HS-27A (cell line): ENCODE results near the gene TEKT5.
A peak's percentile ranks its signal among the peaks of the same experiment; 100 is the strongest.

ENCODE experiments used
- DNase-seq: peaks from one replicate; pipeline ENCODE4 v3.0.0-alpha.2; 2012; ENCODE audit warnings: low read depth, missing footprints

TEKT5 gene

DNA sequence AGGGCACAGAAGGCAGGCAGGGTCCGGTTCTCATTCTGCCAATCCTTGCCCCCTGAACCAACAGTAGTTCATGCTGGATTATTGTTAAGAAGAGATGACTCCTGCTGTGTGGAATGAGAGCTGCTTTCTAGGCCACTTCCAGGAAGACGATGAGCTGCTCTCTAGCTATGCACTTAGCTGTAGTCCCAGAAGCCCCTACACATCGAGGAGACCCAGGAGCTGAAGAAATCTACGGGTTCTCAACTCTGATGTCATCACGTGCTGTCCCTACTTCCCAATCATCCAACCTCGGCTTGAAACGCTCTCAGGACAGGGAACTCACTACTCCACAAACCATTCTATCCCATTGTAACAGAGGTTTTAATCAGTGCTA lies 85.3 kb downstream of the TEKT5 start:
- no peak for DNase-seq

DNA sequence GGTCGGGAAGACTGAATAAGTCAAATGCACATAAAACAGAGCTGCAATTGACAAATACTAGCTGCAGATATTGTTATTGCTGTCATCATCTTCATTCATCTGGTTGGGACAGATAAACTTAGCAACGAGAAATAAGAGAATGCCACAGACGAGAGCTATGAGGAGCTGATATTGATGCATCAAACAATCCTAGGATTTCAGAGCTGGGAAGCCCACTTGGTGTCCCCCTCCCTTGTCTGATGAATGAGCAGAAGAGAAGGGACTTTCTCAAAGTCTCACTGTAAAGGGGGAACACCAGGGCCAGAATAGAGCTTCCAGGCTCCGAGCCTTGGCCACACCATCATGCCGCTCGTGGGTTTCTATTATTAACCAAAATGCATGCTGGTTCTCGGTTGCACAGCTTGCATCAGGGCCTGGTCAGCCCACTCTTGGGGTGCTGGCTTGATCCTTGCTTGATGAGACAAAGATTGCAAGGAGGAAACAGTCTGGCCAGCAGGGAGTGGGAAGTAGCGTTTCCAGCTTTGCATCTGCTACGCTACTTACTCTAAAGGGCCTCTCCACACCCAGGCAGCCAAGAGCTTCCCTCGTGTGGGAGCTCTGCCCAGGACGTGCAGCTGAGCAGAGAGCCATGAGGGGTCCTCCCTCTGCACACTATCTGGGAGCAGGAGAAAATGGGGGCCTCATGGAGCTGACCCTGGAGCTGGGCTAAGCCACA lies 85.9 kb downstream of the TEKT5 start:
- DNase-seq = no peak

DNA sequence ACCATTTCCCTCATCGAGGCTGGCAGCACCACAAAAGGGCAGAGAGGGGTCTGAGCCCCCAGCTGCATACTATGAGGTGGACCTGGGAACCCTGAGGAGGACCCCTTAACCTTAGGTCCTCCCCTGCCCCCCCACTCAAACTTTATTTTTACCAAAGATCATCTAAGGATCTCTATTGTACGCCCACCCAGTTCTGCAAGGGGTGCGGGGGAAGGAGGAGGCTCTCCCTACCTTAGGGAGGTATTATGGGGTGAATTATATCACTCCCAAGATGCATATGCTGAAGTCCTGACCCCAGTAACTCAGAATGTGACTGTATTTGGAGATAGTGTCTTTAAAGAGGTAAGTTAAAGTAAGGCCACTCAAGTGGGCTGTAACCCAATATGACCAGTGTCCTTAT lies 87.6 kb downstream of the TEKT5 start:
- DNase-seq = no peak

DNA sequence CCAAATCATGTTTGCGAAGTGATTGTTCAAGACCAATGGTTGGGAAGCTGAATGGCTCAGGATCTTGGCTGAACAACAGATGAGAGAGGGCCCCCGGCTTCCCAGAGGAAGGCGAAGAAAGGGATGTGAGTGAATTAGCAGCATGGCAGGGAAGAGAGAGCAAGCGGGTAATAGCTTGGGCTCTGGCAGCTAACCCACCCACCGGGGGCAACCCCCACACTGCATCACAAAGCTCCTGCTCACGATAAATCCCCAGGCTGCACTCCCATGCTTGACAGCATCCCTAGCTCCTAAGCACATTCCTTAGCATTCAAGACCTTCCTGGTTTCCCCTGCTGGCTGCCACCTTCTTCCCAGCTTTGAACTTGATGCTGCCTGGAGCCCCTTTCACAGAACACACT lies 88.1 kb downstream of the TEKT5 start:
- no peak for DNase-seq

DNA sequence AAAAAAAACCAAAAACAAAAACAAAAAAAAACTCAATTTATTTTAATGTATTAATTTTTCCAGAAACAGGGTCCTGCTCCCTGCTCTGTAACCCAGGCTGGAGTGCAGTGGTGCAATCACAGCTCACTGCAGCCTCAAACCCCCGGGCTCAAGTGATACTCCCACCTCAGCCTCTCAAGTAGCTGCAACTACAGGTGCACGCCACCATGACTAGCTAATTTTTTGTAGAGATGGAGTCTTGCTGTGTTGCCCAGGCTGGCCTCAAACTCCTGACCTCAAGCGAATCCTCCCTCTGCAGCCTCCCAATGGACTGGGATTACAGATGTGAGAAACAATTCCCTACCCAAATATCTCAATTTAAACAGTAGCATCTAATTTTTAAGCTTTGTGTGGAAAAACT lies 89.1 kb downstream of the TEKT5 start:
- no peak for DNase-seq

DNA sequence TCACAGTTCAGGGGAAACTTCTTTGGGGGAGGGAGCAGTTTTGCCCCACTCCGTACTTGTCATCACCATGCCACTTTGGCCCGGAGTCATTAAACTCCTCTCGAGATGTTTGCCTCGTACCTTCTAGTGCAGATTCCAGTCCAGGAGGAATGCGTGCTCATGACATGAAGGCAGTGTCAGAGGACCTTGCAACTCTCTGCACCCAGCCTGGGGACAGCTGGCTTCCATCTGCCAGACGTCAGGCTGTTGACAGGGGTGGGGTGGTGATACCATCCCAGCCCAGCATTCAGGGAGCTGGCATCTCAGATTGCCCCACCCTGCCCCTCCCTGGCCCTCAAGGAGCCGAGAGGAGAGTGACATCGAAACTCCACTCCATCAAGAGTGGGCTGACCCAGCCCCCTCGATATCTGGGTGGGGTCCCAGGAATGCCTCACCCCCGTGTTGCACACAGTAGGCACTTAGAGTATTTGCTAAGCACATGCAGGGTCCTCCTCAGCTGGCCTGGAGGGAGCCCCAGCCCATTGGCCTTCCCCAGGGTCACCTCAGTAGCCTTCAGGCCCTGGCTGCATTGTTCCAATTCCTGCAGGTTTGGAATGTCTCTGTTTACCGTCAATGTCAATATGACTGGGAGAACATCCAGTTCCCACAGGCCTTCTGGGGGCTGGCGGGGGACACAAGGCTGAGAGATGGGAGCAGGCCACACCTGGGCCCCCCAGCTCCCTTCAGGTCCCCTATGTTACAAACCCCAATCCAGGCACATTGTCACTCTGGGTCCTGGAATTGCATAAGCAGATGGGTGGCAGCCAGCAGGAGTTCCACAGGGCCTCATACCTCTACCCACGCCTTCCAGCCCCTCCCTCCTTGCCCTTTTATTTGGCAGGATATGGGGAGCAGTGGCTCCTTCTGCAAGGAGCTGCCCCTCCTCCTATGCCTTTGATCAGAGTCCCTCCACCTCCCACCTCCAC lies 93.0 kb downstream of the TEKT5 start:
- no peak for DNase-seq

DNA sequence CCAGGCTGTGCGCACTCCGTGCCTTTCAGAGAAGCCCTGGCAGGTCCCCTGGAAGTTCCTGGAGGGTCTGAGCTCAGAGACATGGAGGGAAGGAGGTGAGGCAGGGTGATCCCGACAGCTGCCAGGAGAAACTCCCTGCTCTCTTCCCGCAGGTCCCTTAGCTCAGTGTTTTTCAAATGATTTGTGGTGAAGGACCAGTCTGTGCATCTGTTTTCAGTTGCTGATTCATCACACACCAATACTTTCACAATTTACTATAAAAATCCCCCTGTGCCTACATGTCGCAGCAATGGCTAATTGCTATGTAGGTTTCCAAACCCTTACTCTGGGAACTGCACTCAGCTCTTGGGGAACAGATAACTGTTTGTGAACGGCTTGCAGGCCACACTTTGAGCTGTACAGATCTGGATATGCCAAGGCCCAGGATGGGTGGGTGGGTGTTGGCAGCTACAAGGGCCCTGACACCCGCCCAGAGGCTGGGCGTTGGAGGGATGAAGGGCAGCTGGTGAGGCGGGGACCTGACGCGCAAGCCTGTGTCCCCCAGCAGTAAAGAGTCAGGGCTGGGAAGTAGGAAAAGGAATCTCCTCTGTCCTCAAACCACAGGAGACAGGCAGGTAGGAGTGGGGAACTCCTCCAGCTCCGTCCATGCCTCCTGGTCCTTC lies 93.8 kb downstream of the TEKT5 start:
- DNase-seq = no peak

DNA sequence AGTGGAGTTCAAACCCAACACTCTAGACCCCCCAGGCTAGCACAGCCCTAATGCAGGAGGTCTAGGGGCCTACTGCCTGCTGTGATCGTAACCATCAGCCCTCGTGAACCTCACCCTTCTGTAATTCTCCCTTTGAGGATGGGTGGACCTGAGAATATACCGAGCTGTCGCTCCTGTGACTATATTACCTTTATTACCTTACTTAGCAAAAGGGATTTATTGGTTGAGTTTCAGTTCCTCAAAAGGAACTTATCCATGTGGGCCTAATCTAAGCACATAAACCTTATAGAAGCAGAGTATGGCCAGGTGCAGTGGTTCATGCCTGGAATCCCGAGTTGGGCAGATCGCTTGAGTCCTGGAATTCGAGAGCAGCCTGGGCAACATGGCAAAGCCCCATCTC lies 95.1 kb downstream of the TEKT5 start:
- no peak for DNase-seq

DNA sequence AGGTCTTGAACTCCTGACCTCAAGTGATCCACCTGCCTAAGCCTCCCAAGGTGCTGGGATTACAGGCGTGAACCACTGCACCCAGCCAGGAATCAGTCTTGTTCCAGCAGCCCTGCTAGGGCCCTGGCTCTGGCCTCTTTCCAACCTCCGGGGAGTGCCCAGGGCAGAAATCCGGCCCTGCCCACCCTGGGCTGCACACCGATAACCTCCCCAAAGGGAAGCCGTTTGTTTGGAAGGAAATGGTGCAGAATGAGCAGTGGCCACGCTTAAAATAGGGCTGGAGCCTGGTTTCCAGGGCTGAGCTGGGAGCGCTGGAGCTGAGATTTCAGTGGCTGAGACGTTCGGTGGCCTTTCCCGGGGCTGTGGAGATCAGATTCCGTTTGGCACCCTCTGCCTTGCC lies 96.6 kb downstream of the TEKT5 start:
- DNase-seq = no peak

DNA sequence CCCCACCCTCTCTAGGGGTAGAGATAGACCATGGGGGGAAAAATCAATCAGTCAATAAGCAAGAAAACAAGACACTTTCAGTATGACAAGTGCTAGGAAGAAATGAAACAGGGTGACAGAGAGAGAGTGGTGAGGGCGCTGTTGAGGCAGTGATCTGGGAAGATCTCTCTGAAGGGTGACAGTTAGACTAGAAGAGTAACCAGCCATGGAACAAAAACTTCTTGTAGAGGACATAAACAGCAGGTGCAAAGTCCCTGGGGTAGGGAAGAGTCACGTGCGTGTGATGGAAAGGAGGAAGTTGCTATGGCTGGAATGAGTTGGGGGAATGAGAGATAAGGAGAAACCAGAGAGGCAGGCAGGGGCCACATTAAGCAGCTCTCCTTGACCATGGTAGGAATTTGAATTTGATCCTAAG lies 97.5 kb downstream of the TEKT5 start:
- no peak for DNase-seq

DNA sequence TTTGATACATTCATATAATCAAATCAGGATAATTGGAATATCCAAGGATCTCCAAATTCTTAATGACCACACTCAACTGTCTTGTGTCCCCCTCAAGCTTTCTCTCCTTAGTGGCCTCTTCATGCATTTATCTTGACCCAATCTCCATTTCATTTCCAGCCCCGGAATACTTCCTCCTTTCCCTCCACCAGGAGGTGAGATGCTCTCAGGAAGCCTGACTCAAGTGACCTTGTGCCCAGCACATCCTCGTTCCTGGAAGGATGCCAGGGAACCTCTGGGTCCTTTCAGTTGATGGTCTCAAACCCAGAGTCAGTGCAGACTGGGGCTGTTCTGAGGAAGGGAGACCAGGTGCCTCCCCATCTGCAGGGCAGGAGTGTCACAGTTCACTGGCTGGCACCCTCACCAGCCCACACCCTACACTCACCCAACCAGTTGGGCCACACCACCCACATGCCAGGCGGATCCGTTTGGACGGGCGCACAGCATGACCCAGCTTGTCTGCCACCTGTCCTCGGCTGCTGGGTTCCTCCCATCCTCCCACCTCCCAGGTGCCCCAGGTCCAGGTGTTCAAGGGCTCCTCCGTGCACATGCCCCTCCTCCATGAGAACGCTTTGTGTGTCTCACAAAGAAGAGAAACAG lies 100.3 kb downstream of the TEKT5 start:
- no peak for DNase-seq

DNA sequence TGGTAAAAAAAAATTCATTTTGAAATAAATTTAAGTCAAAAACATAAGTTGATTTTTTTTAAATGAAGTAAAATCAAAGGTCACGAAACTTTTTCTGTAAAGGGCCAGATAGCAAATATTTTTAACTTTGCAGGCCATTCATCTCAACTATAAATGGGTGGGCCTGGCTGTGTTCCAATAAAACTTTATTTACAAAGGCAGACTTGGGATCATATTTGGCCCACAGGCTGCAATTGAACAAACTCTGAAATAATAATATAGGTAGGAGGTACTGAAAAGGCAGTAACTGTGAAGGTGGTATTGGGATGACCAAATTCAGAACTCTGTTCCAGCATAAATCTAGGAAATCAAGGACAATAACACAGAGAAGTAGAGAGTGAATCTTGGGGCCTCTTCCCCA lies 102.1 kb downstream of the TEKT5 start:
- DNase-seq = no peak

DNA sequence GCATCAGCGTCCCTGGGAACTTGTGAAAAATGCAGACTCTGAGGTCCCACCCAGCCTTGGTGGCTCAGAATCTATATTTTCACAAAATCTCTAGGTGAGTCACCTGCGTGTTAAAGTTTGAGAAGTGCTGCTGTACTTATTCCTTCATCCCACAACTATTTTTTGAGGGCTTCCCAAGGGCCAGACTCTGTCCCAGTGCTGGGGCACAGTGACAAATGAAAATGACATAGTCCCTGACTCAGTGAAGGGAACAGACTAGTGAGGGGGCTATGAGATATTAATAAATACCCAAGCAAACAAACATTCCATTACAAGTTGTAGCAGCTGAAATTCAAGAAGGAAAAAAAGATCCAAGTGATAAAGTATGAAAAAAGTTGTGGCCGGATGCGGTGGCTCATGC lies 104.4 kb downstream of the TEKT5 start:
- no peak for DNase-seq

DNA sequence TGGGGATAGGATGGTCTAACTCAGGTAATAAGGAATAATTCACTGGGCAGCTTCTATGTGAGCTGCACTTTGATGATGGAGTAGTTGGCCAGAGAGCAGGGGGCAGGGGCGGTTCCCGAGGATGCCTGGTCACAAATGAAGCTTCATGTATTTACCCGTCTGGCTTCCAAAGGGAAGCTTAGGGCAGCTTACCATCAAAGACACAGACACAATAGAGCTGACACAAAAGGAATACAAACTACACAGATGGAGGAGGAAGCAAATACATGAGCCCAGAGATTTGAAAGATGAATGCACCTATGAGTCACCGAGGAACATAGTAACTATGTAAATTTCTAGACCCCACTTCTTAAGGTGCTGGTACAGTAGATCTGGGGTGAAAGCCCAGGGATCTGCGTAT lies 105.6 kb downstream of the TEKT5 start:
- no peak for DNase-seq

DNA sequence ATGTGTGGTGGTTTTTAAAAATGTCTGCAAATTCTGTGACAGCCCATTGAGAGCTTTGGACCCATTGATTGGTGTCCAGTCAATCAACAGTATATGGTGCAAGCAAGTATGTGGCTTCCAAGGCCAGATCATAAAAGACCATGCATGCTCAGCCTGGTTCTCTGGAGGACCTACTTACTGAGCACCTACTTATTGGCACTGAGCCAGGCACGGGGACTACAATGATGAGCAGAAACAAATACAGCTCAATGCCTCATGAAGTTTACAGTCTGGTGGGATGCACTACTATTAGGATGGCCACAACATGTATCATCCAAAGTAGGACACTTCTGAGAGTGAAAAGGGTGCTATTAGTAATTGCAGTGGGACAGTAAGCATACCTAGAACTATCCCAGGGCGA lies 107.1 kb downstream of the TEKT5 start:
- no peak for DNase-seq

DNA sequence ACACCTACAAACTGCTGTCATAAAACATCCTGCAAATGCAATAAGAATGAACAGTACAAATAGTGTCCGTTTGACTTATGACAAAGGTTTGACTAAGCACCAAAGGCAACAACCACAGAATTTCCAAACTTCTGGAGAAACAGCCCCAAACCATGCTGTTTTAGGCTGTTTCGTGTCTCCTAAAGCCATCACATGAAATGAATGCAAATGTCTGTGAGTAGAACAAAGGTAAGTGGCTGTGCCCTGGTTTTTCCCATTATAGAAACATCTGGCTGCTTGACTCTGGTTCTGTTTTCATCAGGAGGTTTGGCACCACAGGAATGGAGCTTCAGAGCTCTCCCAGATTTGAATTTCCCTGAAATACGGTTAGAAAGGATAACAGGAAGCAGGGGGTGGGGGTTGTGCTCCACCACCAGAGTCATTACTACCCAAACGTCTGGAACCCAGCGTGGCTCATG lies 109.7 kb downstream of the TEKT5 start:
- DNase-seq = no peak

DNA sequence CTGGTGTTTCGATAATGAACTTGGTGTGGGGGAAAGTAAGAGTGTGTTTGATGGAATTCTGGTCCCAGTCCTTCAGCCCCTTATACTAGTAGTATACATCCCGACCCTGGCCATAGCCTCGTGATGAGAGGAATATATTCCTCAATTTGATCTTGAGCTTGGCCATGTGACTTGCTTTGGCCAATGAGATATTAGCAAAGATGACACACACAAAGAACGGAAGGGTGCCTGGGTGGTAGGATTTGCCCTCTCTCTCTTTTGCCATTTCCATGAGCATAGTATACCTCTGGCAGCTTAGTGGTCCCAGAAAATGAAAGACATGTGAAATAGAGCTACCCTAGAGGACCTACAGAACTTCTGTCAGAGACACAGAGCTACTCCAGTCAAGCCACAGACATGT lies 111.5 kb downstream of the TEKT5 start:
- no peak for DNase-seq

DNA sequence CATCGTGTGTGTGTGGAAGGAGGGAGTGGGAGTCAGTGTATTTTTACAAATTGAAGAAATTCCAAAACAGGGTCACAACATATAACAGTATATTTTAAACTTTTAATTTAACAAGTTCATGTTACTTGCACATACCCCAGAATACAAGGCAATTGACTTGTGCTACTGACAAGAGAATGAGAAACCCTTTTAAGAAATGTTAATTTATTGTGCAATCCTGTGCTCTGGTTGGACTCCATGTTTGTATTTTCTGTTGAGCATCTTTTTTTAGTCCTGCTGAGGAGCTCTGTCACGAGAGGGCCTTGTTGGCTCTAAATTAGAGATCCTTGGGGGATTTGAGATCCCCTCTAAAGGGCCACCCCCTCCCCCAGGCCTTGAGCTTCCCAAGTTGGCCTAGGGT lies 113.2 kb downstream of the TEKT5 start:
- DNase-seq = no peak

DNA sequence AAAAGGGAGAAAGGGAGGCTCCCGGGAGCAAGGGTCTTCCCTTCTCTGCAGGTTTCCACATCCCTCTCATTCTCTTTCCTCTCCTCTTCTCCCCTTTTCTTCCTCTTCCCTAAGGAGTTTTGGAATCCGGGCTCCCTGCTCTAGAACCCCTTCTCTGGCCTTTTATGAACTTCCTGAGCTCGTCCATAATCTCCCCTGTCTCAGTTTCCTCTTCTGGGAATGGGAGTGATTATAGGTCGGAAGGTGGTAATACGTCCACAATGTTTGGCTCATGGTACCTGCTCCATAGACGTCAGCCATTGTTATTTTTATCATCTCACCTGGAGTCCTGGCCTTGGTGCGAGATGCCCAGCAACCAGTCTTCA lies 113.9 kb downstream of the TEKT5 start:
- DNase-seq = no peak

DNA sequence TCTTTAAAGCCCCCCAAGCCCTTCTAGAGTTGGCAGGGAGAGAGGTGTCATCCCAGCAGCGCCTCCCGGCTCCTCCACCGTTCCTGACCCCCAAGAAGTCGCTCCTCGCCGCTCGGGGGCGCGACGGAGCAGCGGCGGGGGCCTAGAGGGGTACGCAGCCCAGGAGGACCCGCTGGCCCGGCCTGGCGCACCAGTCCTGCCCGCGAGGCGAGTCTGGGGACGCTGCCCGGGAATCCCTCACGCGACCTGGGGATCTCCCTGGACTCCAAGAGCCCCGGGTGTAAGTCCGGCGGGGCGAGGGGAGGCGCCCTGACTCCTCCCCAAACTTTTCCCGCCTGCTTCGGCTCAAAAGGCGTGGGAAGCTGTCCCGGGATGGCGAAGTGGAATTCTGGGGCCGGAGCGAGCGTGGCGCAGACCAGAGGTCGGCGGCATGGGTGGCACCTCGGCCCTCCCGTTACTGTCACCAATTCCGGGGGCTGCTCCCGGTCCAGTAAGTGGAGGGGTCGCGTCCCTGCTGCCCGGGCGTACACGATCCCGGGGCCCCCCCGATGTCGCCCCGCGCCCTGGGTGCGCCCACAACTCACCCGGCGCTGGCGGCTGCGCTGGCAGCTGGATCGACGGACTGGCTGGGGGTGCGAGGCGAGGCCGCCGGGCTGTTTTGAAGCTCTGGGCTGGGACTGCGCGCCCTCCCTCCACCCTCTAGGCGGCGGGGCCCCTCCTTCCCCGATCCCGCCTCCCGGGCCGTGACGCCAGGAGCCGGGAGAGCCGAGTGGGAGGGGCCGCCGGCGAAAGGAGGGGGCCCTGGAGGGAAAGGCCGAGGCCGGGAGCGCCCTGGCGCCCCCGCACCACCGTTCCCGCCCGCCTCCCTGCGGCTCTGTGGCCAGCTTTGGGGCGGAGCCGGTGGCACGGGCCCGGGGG lies 114.5 kb downstream of the TEKT5 start, which contains the start of gene EMP2:
EMP2 (minus strand) TSS at position 634 of the 918 bp plus-strand sequence. CDS start 32,981 bp downstream, outside the sequence.
- DNase-seq = peak; percentile 34

DNA sequence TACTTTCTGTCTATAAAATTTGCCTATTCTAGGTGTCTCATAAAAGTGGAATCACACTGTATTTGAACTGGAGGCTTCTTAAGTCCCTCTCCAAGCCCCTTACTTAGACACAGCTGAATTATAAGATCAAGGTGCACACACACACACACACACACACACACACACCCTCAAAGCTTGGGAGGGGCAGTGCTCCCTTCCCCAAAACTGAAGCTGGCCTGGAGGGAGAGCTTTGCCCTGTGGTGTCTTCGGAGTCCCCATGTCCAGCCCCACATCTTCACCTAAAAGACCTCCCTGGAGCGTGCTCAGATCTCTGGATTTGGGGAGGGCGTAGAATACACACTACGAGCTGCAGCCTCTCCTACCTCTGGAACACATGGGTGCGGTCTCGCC lies 115.2 kb downstream of the TEKT5 start:
- DNase-seq = no peak
